Measurements from ENCODE around the gene MTRFR. TPM values are rescaled to one million over a fixed set of nuclear protein-coding genes. Genes with fewer than 3 reads are reported as not detected.

Gene MTRFR
- 11.8 TPM in 2 replicates for total RNA-seq

DNA sequence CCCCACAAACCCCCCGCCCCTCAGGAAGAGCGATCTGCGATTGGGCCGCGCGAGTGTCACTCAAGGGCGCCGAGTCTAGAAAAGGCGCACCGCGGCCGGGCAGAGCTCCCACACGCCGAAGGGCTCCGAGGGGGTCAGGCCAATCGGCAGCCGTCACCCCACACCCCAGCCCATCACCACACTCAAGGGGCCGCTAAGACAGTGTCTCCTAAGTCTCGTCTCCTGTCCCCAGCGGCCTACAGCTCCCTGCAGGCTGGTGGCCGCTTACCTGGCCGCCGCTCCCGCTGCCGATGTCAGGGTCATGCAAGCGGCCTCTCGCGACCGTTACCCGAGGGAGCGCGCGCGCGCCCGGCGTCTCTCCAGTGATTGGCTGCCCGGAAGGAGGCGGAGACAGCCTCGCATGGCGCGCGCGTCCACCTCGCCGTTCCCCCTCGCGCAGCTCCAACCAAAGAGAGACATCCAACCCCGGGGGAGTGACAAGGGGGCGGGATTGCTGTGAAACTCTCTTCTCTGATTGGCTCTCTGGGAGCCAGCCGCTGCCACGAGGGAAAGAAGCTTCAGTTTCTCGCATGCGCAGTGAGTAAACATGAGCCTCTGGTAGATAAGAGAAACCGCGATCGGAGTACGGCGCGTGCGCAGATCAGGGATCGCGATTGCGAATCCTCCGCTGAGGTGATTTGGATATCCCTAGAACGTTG, at the start of gene MTRFR, which contains the start of gene MPHOSPH9:
Gene MTRFR (plus strand): TSS at position 630 of the 698 bp plus-strand sequence. CDS start 20,239 bp downstream, outside the sequence.
Gene MPHOSPH9 (minus strand): TSS at position 335 of the 698 bp plus-strand sequence. CDS start 2,777 bp downstream, outside the sequence.

Small RNA genes lying within 50 kb of the gene (small RNA-seq; reads per million reads assigned to genes)
- gene RNA5SP375 = not detected

Other genes starting within 250 kb of the MTRFR start
- gene PITPNM2, start 82.3 kb upstream of the MTRFR start, total RNA-seq = 6.9 and 7.0 TPM in 2 replicates
- gene MPHOSPH9, start 295 bp upstream of the MTRFR start, total RNA-seq = 30.6 and 43.5 TPM in 2 replicates
- gene CDK2AP1, start 38.4 kb downstream of the MTRFR start, total RNA-seq = 144 and 149 TPM in 2 replicates
- 25.2 and 25.4 TPM in 2 replicates for gene SBNO1, start 131.4 kb downstream of the MTRFR start, total RNA-seq
- 44.1 and 51.1 TPM in 2 replicates for gene KMT5A, start 150.7 kb downstream of the MTRFR start, total RNA-seq
- gene RILPL2, start 203.2 kb downstream of the MTRFR start, total RNA-seq = 2.9 and 3.9 TPM in 2 replicates
- 8.9 and 12.3 TPM in 2 replicates for gene SNRNP35, start 224.7 kb downstream of the MTRFR start, total RNA-seq